ENCODE measurements around the gene VGF. TPM values are rescaled to one million over a fixed set of nuclear protein-coding genes. Genes with fewer than 3 reads are reported as not detected.
A peak's percentile ranks its signal among the peaks of the same experiment; 100 is the strongest.
"Not testable (repeated sequence)": the region's sequence is repeated elsewhere in the genome, so short reads cannot be mapped to it uniquely, and the experiment has no call there.

The VGF gene
- total RNA-seq, 2 experiments from 2014 or later: not detected

DNA sequence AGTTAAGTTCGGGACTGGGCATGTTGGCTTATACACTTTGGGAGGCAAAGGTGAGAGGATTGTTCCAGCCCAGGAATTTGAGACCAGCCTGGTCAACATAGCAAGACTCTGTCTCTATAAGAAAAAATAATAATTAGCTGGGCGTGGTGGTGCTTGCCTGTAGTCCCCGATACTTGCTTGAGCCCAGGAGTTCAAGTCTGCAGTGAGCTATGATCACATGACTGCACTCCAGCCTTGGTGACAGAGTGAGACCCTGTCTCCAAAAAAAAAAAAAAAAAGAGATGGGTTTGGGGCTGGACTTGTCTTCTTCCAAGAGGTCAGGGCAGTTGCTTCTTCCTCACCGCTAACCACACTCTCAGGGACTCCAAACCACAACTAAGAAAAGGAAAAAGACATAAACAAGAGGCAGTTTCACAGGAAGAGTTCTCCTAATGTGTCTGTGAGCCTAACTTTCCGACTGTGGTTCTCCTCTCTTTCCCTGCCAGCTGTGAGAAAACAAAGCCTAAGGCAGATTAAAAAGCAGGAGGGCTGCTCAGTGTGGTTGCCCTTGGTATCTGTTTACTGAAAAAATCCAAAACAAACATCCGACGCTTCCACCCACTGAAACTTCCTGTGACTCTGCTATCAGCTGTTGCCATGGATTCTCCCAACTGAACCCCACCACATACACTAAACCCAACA is 40.9 kb downstream of the VGF start:
- Mint-ChIP-seq H3K4me1 (peaks cover 43% of the 10 kb centered on the region), H3K9me3 (no peaks in the 10 kb centered on the region), H3K4me3 (peak overlapping the region; percentile 37), H3K27me3 (peaks cover 86% of the 10 kb centered on the region), H3K36me3 (no peaks in the 10 kb centered on the region), H3K27ac (no peak overlapping the region)
- DNase-seq: no peak

DNA sequence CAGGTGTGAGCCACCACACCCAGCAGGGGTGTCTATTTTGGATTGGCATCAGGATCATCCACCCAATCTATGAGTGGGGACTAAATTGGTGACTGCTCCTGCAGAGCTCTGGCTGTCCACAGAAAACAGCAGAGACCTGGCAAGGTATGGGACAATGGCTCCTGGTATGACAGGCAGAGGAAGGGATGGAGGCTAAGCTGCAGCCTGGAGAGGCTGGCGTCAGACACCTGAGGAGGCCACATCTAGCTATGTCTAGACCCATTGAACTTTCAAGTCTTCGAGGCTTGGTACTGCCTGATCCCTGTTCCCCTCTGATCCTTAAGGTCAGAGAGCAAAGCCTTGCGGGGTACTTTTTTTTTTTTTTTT is 41.7 kb downstream of the VGF start:
- H3K4me3 Mint-ChIP-seq: no peak overlapping the region
- H3K27me3 Mint-ChIP-seq: peaks cover 85% of the 10 kb centered on the region

DNA sequence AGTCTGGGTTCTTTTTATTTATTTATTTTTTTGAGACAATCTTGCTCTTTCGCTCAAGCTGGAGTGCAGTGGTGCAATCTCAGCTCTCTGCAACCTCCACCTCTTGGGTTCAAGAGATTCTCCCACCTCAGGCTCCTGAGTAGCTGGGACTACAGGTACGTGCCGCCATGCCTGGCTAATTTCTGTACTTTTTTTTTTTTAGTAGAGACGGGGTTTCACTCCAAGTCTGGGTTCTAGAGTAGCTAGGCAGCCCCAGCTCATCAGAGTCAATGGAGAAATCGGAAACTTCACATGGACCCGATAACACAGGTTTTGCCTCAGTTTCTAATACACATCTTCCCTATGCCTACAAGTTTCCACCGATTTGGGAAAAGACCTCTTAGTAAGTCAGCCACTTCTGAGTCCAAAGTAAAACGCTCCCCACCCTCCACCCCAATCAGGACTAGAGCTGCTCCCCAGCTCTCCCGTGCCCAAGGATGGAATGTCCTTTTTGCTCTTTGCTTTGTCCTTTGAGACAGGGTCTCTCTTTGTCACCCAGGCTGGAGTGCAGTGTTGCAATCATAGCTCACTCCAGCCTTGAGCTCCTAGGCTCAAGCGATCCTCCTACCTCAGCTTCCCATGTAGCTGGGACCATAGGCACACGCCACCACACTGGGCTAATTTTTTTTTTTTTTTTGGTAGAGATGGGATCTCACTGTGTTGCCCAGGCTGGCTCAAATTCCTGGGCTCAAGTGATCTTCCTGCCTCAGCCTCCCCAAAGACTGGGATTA is 42.3 kb downstream of the VGF start:
- Mint-ChIP-seq H3K4me1 (peaks cover 41% of the 10 kb centered on the region), H3K9me3 (no peaks in the 10 kb centered on the region), H3K27me3 (peaks cover 79% of the 10 kb centered on the region), H3K4me3 (no peak overlapping the region), H3K27ac (no peak overlapping the region), H3K36me3 (no peaks in the 10 kb centered on the region)
- no peak for DNase-seq

More for the DNA sequence above, 41.7 kb downstream of the VGF start:
- no peaks in the 10 kb centered on the region for H3K9me3 Mint-ChIP-seq
- peaks cover 43% of the 10 kb centered on the region for H3K4me1 Mint-ChIP-seq
- H3K27ac Mint-ChIP-seq: no peak overlapping the region
- H3K36me3 Mint-ChIP-seq: no peaks in the 10 kb centered on the region
- no peak for DNase-seq

DNA sequence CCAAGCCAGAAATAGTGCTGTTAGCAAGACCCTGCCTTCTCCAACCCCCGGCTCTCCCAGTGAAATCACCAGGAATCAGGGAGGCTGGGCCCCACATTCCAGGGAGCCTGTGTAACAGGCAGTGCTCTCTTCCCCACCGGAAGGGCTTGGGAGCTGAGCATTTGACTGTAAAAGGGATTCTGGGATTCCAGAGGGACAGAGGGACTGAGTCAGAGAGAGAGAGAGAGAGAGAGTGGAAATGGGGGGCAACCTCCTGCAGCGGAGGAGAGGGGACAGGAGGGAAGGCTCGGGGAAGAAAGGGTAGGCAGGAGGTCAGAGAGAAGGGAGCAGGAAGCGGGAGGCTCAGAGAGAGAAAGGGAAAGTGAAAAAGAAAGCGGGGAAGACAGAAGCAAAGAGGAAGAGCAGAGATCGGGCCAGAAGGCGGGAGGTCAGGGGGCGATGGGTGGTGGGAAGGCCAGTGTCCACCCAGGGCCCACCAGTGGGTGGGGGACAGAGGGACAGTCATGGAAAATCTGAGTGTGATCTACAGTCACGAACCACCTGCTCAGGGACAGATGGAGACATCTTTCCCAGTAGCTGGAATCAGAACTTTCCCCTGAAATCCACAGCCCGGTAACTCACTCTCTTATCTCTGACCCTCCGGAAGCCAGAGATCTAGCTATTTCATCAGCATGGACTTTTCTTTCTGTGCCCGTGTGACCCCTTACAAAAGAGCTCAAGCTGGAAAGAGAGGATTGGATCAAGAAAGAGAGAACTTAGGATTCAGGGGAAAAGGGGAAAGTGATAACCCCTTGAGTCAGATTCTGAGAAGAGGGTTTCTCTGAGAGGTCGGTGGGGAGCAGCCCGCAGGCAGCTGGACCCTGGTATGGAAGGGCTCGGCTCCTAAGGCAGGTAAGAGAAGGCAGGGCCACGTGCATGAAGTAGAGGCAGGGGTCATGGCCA is 43.1 kb downstream of the VGF start:
- Mint-ChIP-seq H3K27ac (peak overlapping the region; percentile 47), H3K4me1 (peaks cover 36% of the 10 kb centered on the region), H3K27me3 (peaks cover 71% of the 10 kb centered on the region), H3K36me3 (no peaks in the 10 kb centered on the region), H3K4me3 (peak overlapping the region; percentile 66), H3K9me3 (no peaks in the 10 kb centered on the region)
- DNase-seq: no peak

DNA sequence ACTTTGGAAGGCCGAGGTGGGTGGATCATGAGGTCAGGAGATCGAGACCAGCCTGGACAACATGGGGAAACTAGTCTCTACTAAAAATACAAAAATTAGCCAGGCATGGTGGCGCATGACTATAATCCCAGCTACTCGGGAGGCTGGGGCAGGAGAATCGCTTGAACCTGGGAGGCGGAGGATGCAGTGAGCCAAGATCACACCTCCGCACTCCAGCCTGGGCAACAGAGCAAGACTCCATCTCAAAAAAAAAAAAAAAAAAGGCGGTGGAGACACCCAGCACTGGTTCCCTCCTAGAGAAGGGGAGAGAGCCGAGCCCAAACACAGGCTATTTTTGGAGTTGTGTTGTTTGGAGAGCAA is 43.8 kb downstream of the VGF start:
- H3K27me3 Mint-ChIP-seq: peaks cover 64% of the 10 kb centered on the region

DNA sequence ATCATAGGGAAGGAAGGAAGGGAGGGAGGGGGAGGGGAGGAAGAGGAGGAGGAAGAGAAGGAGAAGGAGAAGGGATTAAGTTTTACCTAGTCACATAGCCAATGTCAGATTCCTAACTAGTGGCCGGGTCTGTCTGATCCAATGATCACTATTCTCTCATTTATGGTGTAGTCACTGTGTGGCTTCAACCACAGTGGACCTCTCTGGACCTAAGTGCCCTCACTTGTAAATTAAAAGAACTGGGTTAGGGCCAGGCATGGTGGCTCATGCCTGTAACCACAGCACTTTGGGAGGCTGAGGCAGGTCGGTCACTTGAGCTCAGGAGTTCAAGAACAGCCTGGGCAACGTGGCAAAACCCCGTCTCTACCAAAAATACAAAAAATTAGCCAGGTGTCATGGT is 45.1 kb downstream of the VGF start:
- Mint-ChIP-seq H3K27ac (no peak overlapping the region), H3K27me3 (peaks cover 53% of the 10 kb centered on the region), H3K4me3 (no peak overlapping the region), H3K36me3 (no peaks in the 10 kb centered on the region), H3K4me1 (peaks cover 20% of the 10 kb centered on the region), H3K9me3 (no peaks in the 10 kb centered on the region)
- no peak for DNase-seq

More for the DNA sequence above, 43.8 kb downstream of the VGF start:
- H3K36me3 Mint-ChIP-seq, H3K9me3 Mint-ChIP-seq, DNase-seq, H3K27ac Mint-ChIP-seq: not testable (repeated sequence)
- H3K4me1 Mint-ChIP-seq: peaks cover 29% of the 10 kb centered on the region
- H3K4me3 Mint-ChIP-seq: peak overlapping the region; percentile 66

DNA sequence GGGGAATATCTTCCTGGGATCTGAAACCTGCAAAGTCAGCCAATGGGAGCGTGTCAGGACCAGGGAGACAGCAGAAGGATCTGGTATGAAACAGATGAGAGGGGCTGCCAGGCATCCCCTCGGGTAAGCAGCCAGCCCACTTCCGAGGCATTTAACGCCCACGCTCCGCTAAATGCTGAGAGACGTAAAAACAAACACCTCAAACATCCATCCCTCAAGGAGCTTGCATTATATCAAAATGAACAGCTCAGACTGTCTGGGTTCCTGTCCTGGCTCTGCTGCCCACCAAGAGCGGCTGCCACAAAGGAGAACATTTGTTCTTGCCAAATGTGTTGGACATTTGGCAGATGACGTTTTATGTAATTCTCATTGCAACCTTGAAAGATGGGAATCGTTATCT is 45.5 kb downstream of the VGF start:
- H3K27me3 Mint-ChIP-seq: peaks cover 49% of the 10 kb centered on the region
- no peaks in the 10 kb centered on the region for H3K36me3 Mint-ChIP-seq
- H3K4me3 Mint-ChIP-seq: no peak overlapping the region
- no peak overlapping the region for H3K27ac Mint-ChIP-seq
- DNase-seq: no peak
- H3K9me3 Mint-ChIP-seq: no peaks in the 10 kb centered on the region
- H3K4me1 Mint-ChIP-seq: peaks cover 18% of the 10 kb centered on the region

DNA sequence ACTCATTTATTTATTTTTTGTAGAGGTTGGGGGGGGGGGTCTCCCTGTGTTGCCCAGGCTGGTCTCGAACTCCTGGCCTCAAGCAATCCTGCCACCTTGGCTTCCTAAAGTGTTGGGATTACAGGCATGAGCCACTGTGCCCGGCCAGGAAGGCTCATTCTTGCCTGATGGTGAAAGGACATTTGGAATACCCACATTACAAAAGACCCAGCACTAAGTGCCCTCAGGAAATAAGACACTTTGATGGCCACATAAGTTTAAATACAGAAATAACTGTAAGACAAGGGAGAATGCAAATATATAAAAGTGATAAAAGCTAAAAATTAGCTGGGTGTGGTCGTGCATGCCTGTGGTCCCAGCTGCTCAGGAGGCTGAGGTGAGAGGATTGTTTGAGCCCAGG is 46.5 kb downstream of the VGF start:
- H3K27me3 Mint-ChIP-seq: peaks cover 43% of the 10 kb centered on the region
- no peak for DNase-seq
- H3K9me3 Mint-ChIP-seq: no peaks in the 10 kb centered on the region
- peaks cover 12% of the 10 kb centered on the region for H3K4me1 Mint-ChIP-seq
- H3K4me3 Mint-ChIP-seq: no peak overlapping the region
- no peaks in the 10 kb centered on the region for H3K36me3 Mint-ChIP-seq
- H3K27ac Mint-ChIP-seq: no peak overlapping the region

DNA sequence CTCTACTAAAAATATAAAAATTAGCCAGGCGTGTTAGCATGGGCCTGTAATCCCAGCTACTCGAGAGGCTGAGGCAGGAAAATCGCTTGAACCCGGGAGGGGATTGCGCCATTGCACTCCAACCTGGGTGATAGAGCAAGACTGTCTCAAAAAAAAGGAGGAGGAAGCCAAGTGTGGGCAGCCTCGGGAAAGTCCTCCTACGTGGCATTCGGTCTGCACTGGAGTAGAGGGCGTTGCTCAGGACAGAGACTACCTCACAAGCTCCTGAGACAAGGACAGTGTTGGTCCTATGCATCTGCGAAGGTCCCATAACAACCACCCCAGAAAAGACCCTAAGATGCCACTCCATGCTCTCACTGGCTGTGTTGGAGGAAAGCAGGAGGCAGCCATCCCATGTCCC is 48.5 kb downstream of the VGF start:
- DNase-seq: no peak
- no peak overlapping the region for H3K4me3 Mint-ChIP-seq
- no peaks in the 10 kb centered on the region for H3K9me3 Mint-ChIP-seq
- peaks cover 4% of the 10 kb centered on the region for H3K4me1 Mint-ChIP-seq
- no peak overlapping the region for H3K27ac Mint-ChIP-seq
- no peaks in the 10 kb centered on the region for H3K36me3 Mint-ChIP-seq
- H3K27me3 Mint-ChIP-seq: peaks cover 24% of the 10 kb centered on the region

DNA sequence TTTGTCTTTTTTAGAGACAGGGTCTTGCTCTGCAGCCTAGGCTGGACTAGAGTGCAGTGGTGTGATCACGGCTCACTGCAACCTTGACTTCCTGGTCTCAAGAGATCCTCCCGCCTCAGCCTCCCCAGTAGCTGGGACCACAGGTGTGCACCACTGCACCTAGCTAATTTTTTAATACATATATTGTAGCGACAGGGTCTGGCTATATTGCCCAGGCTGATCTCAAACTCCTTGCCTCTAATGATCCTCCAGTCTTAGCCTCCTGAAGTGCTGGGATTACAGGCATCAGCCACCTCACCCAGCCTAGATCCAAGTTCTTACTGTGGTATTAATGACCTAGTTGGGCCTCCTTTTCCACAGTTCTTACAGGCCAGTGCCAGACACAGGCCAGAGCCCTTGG is 50.2 kb downstream of the VGF start:
- peaks cover 10% of the 10 kb centered on the region for H3K27me3 Mint-ChIP-seq
- no peak overlapping the region for H3K4me3 Mint-ChIP-seq
- no peaks in the 10 kb centered on the region for H3K36me3 Mint-ChIP-seq
- no peak for DNase-seq
- no peaks in the 10 kb centered on the region for H3K9me3 Mint-ChIP-seq
- no peak overlapping the region for H3K27ac Mint-ChIP-seq
- H3K4me1 Mint-ChIP-seq: peaks cover 3% of the 10 kb centered on the region

DNA sequence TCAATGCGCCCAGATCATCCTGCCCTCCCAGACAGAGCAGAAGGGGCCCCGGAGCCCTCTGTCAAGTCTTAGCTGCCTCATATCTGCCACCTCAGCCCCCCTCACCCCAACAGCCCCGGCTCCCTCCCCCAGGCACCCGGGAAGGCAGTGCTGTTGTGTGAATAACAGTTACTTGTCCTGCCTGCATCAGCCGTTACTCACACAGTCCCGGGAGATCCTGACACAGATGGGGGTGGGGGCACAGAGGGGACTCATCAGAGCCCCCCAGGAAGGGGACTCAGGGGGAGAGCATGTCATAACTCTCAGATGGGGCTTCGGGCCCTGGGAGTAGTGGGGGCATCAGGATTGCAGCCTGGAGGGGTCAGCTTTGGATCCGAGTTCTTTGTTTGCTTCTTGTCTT is 50.9 kb downstream of the VGF start:
- H3K27me3 Mint-ChIP-seq: peaks cover 2% of the 10 kb centered on the region
- H3K27ac Mint-ChIP-seq: no peak overlapping the region
- H3K9me3 Mint-ChIP-seq: no peaks in the 10 kb centered on the region
- no peaks in the 10 kb centered on the region for H3K36me3 Mint-ChIP-seq
- no peak for DNase-seq
- H3K4me3 Mint-ChIP-seq: no peak overlapping the region
- no peaks in the 10 kb centered on the region for H3K4me1 Mint-ChIP-seq

DNA sequence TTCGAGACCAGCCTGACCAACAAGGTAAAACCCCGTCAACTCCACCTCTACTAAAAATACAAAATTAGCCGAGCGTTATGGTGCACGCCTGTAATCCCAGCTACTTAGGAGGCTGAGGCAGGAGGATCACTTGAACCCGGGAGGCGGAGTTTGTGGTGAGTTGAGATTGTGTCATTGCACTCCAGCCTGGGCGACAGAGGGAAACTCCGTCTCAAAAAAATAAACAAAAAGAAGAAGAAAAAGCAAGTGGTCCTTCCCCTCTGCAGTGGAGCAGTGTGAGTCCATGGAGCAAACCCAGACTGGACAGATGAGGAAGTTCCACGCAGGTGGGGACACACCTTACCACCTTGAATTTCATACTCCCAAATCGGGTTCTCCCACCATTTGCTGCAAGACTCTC is 51.5 kb downstream of the VGF start:
- DNase-seq: no peak
- Mint-ChIP-seq H3K4me3 (no peak overlapping the region), H3K4me1 (no peaks in the 10 kb centered on the region), H3K27me3 (peaks cover under 1% of the 10 kb centered on the region), H3K9me3 (no peaks in the 10 kb centered on the region), H3K36me3 (no peaks in the 10 kb centered on the region), H3K27ac (no peak overlapping the region)

DNA sequence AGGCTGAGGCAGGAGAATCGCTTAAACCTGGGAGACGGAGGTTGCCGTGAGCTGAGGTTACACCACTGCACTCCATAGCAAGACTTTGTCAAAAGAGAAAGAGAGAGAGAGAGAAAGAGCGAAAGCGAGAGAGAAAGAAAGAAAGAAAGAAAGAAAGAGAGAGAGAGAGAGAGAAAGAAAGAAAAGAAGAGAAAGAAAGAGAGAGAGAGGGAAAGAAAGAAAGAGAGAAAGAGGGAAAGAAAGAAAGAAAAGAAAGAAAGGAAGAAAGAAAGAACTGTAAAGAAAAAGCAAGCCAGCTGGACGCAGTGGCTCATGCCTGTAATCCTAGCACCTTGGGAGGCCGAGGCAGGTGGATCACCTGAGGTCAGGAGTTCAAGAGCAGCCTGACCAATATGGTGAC is 52.2 kb downstream of the VGF start:
- H3K36me3 Mint-ChIP-seq, H3K4me1 Mint-ChIP-seq, H3K27me3 Mint-ChIP-seq, H3K9me3 Mint-ChIP-seq, H3K4me3 Mint-ChIP-seq, DNase-seq: not testable (repeated sequence)
- peak overlapping the region; percentile 8 for H3K27ac Mint-ChIP-seq
